ENCODE measurements around the gene SPNS3.

Gene SPNS3

GRCh38 chr17:4511199-4511932 lies 77.6 kb downstream of the SPNS3 start:
- DNase-seq = no peak

DNA sequence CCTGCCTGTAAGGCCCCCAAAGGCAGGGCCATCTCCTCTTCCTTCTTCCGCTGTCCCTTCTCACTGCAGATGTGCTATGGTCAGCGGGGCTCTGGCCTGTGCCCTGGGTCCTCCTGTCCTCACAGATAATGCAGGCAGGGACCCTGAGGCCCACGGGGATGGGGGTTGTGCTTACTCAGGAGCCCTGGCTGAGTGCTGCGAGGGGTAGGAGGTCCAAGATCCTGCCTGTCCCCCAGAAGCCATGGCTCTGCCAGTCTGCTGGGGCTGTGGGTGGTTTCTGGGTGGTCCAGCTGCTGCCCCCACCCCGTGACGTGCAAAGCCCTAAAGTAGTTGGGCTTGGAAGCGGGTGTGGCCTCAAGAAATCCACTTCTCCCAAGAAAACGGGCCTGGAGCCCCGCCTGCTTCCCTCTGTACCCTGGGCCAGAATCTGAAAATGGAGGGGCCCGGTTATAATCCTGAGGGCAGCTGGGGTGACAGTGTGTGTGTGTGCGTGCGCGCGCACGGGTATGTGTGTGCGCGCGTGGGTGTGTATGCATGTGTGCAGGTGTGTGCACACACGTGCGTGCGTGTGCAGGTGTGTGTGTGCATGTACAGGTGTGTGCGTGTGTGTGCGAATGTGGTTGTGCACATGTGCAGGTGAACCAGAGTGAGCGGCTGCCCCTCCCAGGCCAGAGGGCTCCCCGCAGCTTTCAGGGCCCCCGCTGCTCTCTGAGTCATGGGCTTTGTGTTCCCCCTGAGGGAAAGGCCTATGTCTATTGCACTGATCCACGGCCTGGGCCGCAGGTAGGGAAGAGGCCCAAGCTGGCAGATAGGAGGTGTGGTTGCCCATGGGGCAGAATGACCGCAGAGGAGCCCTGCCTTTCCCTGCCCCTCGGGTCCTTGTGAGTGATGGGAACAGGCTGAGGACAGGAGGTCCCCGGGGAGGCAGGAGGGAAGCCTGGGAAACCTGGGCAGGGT lies 78.7 kb downstream of the SPNS3 start:
- DNase-seq = no peak

DNA sequence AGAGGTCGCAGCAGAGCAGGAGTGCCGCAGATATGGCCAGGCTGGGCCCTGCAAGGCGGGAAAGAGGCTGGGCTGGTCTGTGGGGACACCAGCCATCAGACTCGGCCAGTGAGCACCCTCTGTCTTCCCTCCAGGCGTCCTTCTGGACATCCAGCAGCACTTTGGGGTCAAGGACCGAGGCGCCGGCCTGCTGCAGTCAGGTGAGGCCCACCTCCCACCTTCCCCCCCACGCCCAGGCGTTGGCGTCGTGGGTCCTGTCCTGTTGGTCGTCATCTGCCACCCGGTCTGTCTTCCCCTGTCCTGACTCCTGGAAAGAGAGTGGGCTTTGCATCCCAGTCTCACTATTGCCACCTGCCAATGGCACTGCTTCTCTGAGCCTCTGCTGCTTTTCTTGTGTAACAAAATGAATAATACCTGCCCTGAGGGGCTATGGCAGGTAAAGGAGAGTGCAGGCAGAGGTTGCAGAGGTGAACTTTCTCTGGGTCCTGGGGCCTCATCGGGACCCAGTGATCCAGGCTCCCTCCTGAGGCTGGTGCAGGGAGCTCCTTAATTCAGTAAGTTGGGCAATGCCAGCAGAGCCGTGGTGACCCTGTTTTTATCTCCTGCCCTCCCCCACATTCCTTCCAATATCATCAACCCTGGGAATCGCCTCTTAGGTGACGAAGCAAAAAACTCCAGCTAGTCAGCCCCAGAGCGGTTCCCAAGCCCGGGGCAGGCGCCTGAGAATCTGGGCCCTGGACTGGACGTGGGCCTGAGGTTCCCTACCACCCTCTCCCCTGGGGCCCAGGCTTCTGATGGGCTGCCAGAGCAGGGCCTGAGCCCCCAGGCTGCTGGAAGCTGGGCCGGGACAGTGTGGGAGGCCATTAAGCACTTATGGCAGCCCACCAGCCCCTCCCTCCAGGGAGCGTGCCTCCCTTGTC lies 79.6 kb downstream of the SPNS3 start:
- no peak for DNase-seq

- no peak for DNase-seq
Observed at GRCh38 chr17:4514206-4514605, 80.5 kb downstream of the SPNS3 start.

DNA sequence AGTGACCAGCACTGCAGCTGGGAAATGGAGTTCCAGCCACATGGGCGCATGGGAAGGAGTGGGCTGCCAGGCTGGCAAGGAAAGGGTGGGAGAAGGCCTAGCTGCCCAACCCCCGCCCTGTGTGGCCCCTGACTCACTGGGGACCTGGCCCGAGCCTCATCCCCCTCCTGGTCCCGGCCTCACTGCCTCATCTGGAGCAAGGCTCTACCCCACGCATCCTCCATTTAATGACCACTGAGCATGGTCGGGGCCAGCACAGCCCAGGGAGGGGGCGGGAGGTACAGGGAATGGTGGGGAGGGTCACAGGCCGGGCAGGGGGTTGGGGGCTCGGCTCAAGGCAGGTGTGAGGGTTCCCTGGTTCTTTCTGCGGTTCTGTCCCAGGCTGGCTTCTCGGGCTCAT lies 81.0 kb downstream of the SPNS3 start:
- no peak for DNase-seq

- no peak for DNase-seq
Observed at GRCh38 chr17:4515501-4515900, 81.8 kb downstream of the SPNS3 start.

GRCh38 chr17:4516735-4517134 lies 83.0 kb downstream of the SPNS3 start:
- no peak for DNase-seq

- DNase-seq = no peak
Observed at GRCh38 chr17:4518901-4519300, 85.2 kb downstream of the SPNS3 start.

DNA sequence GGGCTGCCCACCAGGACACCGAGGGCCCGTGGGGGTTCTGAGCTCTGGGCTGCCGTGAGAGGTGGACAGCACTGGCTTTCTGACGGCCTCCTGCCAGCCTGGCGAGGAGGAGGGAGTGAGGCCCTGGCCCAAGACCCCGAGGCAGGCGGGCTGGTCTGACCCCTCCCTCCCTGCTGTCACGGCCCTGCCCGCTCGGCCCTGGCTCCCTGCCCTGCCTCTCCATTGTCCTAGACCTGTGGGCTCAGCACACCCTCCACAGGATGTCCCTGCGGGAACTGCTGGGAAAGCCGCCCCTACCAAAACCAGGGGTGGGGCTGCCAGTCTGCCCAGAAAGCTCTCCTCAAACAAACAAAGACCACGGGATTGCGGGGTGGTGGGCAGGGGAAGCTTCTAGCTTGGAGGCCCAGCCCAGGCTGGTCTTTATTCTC lies 85.6 kb downstream of the SPNS3 start:
- no peak for DNase-seq

DNA sequence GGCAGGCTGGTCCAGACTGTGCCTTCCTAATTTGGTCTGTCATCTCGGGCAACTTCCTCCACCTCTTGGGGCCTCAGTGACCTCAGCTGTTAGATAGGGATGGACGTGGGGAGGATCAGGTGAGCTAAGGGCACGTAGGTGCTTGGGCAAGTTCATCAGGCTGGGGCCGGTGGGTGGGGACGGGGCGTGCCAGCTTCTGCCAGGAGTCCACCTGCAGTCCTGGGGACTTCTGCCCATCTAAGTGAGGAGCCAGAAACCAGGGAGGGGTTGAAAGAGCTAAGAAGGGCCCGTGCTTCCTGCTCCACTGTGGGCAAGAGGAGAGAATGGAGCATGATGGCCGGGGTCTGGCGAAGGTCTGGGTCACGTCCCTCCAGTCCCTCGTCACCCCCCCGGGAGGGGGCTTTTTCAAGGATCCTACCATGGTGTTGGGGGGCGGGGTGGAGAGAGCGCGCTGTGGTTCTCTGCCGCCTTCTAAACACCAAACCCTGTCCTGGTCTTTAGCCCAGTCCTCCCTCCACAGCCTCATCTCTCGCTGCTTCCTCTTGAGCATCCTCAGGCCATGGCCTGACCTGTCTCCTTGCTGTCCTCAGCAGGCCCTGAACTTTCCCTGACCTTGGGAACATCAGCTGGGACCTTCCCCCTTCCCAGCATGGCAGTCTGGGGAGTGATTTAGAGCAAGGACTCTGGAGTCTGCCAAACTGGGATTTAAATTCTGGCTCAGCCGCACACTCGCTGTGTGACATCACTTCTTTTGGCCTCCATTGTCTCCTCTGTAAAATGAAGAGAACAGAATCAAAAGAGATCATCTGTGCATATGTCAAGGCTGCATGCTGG lies 86.5 kb downstream of the SPNS3 start:
- DNase-seq = no peak

- no peak for DNase-seq
Observed at GRCh38 chr17:4520894-4521600, 87.3 kb downstream of the SPNS3 start.

DNA sequence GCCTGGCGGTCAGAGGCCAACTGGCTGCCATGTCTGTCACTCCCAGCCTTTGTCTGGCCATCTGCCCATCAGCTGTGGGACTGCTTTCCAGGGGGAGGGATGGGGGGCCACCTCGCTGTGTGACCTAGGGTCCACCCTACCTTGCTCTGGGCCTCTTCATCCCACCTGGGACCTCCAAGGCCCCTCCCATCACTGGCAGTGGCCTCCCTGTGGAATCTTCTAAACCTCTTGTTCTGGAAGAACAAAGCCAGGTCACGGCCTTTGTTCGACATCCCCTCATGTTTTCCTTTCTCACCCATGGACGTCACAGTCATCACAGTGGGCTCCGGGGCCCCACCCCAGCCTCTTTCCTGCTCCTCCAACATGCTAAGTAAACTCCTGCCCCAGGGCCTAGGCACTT lies 88.9 kb downstream of the SPNS3 start:
- no peak for DNase-seq

DNA sequence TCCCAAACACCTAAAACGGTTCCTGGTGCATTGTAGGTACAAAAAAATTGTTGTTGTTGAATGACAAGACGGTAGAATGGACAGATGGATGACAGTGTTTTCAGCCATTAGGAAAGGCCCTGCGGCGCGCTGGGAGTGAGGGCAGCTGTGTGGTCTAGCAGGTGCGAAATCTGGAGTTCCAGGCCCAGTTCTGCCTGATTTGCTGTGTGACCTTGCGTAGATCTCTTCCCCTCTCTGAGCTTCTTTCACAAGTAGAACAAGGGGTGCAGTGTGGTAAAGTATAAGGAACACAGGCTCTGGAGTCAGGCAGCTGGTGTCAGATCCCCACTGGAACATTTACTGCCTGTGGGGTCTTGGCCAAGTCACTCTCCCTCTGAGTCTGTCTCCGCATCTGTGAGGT lies 90.2 kb downstream of the SPNS3 start:
- no peak for DNase-seq

- no peak for DNase-seq
Observed at GRCh38 chr17:4525691-4526397, 92.1 kb downstream of the SPNS3 start.

DNA sequence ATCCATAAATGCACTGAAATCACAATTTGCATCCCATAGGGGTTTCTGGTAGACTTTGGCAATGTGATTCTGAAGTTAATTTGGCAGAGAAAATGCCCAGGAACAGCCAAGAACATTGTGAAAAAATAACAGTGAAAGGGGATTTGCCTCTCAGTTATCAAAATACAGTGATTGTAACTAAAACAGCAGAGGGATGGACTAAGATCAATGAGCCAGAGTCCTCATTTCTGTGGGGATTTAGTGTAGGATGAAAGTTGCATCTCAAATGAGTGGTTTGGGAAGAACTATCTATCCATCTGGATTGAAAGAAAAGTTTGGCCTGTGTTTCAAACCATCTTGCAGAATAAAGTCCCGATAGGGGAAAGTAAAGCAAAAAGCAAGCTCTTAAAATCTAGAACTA lies 93.4 kb downstream of the SPNS3 start:
- DNase-seq = no peak

DNA sequence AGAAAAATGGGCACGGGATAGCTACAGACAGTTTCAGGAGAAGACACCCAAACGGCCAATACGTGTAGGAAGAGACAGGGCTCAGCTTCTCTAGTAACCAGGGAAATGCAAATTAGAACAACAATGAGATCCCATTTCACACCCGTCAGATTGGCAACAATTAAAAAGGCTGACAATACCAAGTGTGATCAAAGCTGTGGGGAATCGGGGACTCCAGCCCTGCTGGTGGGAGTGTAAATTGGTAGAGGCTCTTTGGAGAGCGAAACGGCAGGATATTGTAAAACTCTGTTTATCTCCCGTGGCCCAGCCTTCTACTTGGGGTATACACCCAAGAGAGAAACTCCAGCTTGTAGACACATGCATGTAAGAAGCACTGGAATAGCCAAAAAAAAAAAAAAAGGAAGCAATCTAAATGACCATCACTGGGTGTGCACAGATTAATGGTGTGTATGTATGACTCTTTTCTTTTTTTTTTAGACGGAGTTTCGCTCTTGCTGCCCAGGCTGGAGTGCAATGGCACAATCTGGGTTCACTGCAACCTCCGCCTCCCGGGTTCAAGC lies 93.9 kb downstream of the SPNS3 start:
- no peak for DNase-seq

DNA sequence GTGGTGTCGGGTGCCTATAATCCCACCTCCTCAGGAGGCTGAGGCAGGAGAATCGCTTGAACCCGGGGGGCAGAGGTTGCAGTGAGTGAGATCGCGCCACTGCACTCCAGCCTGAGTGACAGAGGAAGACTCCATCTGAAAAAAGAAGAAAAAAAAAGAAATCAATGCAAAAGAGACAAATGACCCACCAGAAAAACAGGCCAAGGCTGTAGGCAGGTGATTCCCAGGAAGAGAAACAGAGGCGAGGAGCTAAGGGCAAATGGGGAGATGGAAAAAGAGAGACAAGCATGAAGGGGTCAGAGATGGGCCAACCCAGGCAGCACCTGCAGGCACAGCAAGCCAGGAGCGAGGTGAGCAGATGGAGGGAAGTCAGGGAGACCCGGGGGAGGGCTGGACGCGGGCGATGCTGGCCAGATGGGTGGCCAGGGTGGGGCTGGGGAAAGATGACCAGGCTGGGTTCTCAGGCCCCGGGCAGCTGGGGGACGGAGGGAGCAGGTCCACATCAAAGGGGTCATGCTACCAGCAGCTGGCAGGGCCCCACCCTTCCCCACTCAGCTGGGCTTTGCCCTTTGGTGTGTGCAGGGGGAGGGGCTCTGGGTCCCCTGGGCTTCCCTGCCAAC lies 95.9 kb downstream of the SPNS3 start:
- DNase-seq = no peak

- DNase-seq = no peak
Observed at GRCh38 chr17:4530799-4531730, 97.3 kb downstream of the SPNS3 start.

All from CD4-positive, alpha-beta T cell treated with Interleukin-4 for 1 hour (primary cell).